ENCODE measurements around the gene WT1.
"Not testable (repeated sequence)": the region's sequence is repeated elsewhere in the genome, so short reads cannot be mapped to it uniquely, and the experiment has no call there.

Gene WT1

DNA sequence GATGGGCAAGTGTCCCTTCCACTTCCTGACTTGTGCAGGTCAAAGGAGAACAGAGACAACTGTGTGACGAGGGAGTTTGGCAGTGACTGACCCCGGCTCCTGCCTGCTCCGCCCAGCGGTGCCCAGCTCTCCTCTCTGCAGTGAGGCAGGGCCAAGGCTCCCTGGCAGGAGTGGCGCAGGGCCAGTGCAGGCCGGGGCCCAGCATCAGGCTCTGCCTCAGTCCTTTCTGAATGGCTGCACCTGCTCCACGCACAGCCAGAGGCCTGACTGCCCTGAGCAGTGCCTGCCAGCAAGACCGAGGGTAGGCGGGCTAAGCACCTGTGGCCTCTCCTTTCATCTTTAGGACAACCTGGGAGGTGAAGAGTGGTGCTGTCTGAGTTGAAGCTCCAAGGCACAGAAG, 54.2 kb downstream of the WT1 start:
- Histone ChIP-seq H3K36me3 (ENCODE audit: insufficient read depth, low read length) (no peaks in the 10 kb centered on the region), H3K27ac (no peak overlapping the region), H3K9ac (ENCODE audit: insufficient read length) (no peak overlapping the region), H3K4me3 (no peak overlapping the region), H3K9me3 (ENCODE audit: low read depth, low read length) (no peaks in the 10 kb centered on the region)
- no peak for DNase-seq (ENCODE audit: low read depth, low spot score)
- TF ChIP-seq FOXP2 (optimal IDR thresholded peaks at IDR 0.05; ENCODE audit: control extremely low read depth, extremely low read length, insufficient read depth) (no peak), EZH2 (IDR thresholded peaks at IDR 0.05) (no peak), POLR2AphosphoS5 (IDR thresholded peaks at IDR 0.05; ENCODE audit: borderline replicate concordance, low read depth, low read length) (no peak)

DNA sequence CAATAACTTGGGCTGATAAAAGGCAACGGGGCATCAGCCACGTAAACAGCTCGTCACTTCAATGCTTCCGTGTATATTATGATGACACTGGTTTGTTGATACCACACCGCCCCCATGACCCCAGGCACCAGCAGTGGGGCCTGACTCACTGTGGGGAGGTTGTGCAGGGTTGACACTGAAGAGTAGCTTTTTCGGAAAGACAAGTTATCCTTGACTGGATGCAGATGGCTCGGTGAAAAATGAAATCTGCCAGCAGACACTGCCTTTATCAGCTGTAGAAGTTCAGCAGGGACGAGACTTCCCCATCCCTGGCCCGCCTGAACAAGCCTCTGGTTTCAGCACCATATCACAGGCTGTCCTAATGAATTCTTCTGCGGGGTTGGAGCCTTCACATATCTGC, 55.6 kb downstream of the WT1 start:
- TF ChIP-seq FOXP2 (optimal IDR thresholded peaks at IDR 0.05; ENCODE audit: control extremely low read depth, extremely low read length, insufficient read depth) (no peak), EZH2 (IDR thresholded peaks at IDR 0.05) (no peak), POLR2AphosphoS5 (IDR thresholded peaks at IDR 0.05; ENCODE audit: borderline replicate concordance, low read depth, low read length) (no peak)
- DNase-seq (ENCODE audit: low read depth, low spot score) = no peak
- no peak overlapping the region for H3K27ac ChIP-seq
- H3K9me3 ChIP-seq (ENCODE audit: low read depth, low read length) = no peaks in the 10 kb centered on the region
- H3K4me3 ChIP-seq = no peak overlapping the region
- H3K9ac ChIP-seq (ENCODE audit: insufficient read length) = no peak overlapping the region
- H3K36me3 ChIP-seq (ENCODE audit: insufficient read depth, low read length) = no peaks in the 10 kb centered on the region

DNA sequence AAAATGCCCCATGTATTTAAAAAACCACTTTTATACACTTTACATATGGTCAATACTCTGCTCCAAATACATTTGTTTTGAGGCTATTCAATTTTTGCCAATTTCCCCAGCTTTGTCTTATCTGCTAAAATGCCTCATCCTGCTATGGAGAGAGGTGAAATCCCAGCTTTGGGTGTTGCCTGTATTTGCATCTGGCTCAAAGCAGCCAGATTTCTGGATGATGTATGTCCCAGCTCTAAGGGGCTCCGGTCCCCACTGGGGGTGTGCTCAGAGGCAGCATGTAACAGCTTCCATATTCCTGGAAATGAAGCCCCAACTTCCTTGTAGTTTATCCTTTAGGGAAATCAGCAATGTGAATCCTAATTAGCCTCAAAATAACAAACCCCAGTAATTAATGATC, 59.5 kb downstream of the WT1 start:
- H3K4me3 ChIP-seq = no peak overlapping the region
- H3K9ac ChIP-seq (ENCODE audit: insufficient read length) = no peak overlapping the region
- DNase-seq (ENCODE audit: low read depth, low spot score) = no peak
- H3K36me3 ChIP-seq (ENCODE audit: insufficient read depth, low read length) = no peaks in the 10 kb centered on the region
- TF ChIP-seq POLR2AphosphoS5 (IDR thresholded peaks at IDR 0.05; ENCODE audit: borderline replicate concordance, low read depth, low read length) = no peak
- H3K9me3 ChIP-seq (ENCODE audit: low read depth, low read length) = no peaks in the 10 kb centered on the region
- no peak overlapping the region for H3K27ac ChIP-seq

DNA sequence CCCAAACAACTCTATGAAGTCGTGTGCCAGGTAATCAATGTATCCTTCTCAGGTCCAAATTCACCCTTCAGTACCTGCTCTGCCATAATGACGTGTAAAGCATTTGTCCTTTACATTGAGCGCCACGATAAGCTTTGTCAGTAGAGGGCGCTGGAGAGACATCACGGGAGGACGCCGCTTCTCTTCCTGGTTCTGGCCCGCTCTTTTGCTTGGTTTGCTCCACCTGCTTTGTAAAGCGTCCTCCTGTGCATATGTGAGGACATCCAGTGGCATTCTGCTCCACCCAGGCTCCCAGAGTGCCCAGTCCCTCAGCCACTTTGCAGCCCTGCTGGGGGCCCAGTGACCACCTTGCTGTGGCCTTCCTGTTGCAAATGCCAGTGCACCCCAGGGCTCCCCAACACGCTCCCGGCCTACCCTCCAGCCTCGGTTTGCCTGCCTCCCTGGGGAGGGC, 61.1 kb downstream of the WT1 start:
- Histone ChIP-seq H3K36me3 (ENCODE audit: insufficient read depth, low read length) (no peaks in the 10 kb centered on the region), H3K27ac (no peak overlapping the region), H3K4me3 (no peak overlapping the region), H3K9me3 (ENCODE audit: low read depth, low read length) (no peaks in the 10 kb centered on the region), H3K9ac (ENCODE audit: insufficient read length) (no peak overlapping the region)
- no peak for DNase-seq (ENCODE audit: low read depth, low spot score)
- TF ChIP-seq EZH2 (IDR thresholded peaks at IDR 0.05) = no peak
- TF ChIP-seq POLR2AphosphoS5 (IDR thresholded peaks at IDR 0.05; ENCODE audit: borderline replicate concordance, low read depth, low read length) = no peak
- no peak for TF ChIP-seq FOXP2 (optimal IDR thresholded peaks at IDR 0.05; ENCODE audit: control extremely low read depth, extremely low read length, insufficient read depth)

DNA sequence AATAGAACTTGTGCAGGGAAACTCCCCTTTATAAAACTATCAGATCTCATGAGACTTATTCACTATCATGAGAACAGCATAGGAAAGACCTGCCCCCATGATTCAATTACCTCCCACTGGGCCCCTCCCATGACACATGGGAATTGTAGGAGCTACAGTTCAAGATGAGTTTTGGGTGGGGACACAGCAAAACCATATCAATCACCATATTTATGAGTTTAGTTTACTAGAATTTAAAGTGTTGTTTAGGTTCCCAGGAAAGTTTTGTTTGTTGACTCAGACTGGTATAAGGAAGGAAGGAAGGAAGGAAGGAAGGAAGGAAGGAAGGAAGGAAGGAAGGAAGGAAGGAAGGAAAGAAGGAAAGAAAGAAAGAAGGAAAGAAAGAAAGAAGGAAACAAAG, 65.4 kb downstream of the WT1 start:
- H3K27ac ChIP-seq; H3K9me3 ChIP-seq (ENCODE audit: low read depth, low read length); H3K36me3 ChIP-seq (ENCODE audit: insufficient read depth, low read length); H3K9ac ChIP-seq (ENCODE audit: insufficient read length); DNase-seq (ENCODE audit: low read depth, low spot score); H3K4me3 ChIP-seq: not testable (repeated sequence)

DNA sequence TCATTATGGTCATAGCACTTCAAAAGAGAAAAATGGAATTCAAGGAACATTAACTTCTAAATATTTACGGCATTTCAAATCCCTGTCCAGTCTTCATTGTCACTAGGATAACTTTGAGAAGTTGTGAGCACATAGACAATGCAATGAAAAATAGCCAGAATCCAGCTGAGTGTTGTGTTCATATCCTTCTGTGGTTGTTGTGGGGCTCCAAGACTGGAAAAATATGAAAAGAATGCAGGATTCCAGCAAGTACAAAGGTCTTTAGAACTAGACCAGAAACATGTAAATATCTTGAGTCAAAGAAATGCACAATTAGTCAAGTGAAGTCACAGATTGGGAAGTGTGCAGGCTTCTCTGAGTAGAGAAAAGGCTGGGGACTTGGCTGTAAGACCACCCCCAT, 68.7 kb downstream of the WT1 start:
- no peak for DNase-seq (ENCODE audit: low read depth, low spot score)
- Histone ChIP-seq H3K4me3 (no peak overlapping the region), H3K36me3 (ENCODE audit: insufficient read depth, low read length) (no peaks in the 10 kb centered on the region), H3K9me3 (ENCODE audit: low read depth, low read length) (no peaks in the 10 kb centered on the region), H3K9ac (ENCODE audit: insufficient read length) (no peak overlapping the region), H3K27ac (no peak overlapping the region)
- TF ChIP-seq EZH2 (IDR thresholded peaks at IDR 0.05) (no peak), FOXP2 (optimal IDR thresholded peaks at IDR 0.05; ENCODE audit: control extremely low read depth, extremely low read length, insufficient read depth) (no peak), POLR2AphosphoS5 (IDR thresholded peaks at IDR 0.05; ENCODE audit: borderline replicate concordance, low read depth, low read length) (no peak)

DNA sequence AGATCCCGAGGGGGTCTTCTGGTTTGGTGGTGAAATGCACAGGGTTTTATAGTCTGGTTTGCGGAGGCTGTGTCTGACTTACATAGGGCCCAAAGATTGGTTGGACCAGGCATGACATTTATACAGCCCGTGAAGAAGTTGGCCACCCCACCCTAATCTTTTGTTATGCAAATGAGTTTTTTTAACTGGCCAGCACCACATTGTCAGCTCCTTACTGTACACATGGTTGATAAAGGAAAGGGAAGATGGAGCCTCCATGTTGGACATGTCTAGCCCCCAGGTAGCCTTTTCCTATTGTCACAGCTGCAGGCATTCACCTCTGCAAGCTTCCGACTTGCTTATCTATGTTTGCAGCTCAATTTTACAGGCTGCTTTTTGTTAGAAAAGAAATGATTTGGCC, 70.1 kb downstream of the WT1 start:
- H3K4me3 ChIP-seq = no peak overlapping the region
- H3K9me3 ChIP-seq (ENCODE audit: low read depth, low read length) = no peaks in the 10 kb centered on the region
- DNase-seq (ENCODE audit: low read depth, low spot score) = no peak
- TF ChIP-seq POLR2AphosphoS5 (IDR thresholded peaks at IDR 0.05; ENCODE audit: borderline replicate concordance, low read depth, low read length) = no peak
- TF ChIP-seq EZH2 (IDR thresholded peaks at IDR 0.05) = no peak
- no peak for TF ChIP-seq FOXP2 (optimal IDR thresholded peaks at IDR 0.05; ENCODE audit: control extremely low read depth, extremely low read length, insufficient read depth)
- H3K27ac ChIP-seq = no peak overlapping the region
- no peaks in the 10 kb centered on the region for H3K36me3 ChIP-seq (ENCODE audit: insufficient read depth, low read length)
- no peak overlapping the region for H3K9ac ChIP-seq (ENCODE audit: insufficient read length)

DNA sequence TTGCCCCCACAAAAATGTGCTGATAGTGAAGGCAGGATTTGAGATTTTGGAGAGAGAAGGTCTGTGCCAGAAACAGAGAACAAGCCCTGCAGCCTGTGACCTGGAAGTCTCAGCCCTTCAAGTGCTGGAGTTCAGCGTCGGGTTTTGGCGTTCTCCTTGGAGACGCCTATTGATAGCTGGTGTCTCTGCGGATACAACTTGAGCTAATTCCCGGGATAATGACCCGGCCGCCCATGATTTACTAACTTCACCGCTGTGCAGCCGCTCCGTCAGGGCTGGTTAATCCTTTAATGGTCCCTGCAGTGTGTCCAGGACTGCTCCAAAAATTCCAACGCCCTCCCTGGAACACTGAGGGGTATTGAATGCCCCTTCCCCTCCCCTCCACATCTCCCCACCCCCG, 76.6 kb downstream of the WT1 start:
- DNase-seq (ENCODE audit: low read depth, low spot score) = no peak
- no peak overlapping the region for H3K9ac ChIP-seq (ENCODE audit: insufficient read length)
- no peaks in the 10 kb centered on the region for H3K36me3 ChIP-seq (ENCODE audit: insufficient read depth, low read length)
- H3K27ac ChIP-seq = no peak overlapping the region
- H3K4me3 ChIP-seq = no peak overlapping the region
- no peaks in the 10 kb centered on the region for H3K9me3 ChIP-seq (ENCODE audit: low read depth, low read length)
- no peak for TF ChIP-seq EZH2 (IDR thresholded peaks at IDR 0.05)
- no peak for TF ChIP-seq FOXP2 (optimal IDR thresholded peaks at IDR 0.05; ENCODE audit: control extremely low read depth, extremely low read length, insufficient read depth)
- TF ChIP-seq POLR2AphosphoS5 (IDR thresholded peaks at IDR 0.05; ENCODE audit: borderline replicate concordance, low read depth, low read length) = no peak

DNA sequence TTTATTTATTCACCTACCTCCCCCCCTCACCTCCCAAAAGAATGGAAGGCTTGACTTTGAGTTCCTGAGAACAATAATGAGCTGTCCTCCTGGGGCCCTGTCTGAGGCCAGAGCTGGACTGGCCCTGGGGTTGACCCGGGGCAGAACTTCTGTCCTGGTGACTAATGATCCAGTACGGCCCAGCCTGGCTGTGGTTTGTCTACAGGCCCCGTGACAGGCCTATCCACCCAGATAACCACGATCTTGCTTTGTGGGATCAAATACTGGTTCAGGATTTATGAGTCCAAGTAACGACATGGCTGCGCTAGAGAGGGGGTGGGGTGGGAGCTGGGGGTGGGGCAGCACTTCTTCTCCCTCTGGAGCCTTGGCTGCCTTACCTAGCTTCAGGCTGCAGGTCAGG, 81.5 kb downstream of the WT1 start:
- Histone ChIP-seq H3K27ac (no peak overlapping the region), H3K9me3 (ENCODE audit: low read depth, low read length) (no peaks in the 10 kb centered on the region), H3K9ac (ENCODE audit: insufficient read length) (no peak overlapping the region), H3K36me3 (ENCODE audit: insufficient read depth, low read length) (no peaks in the 10 kb centered on the region), H3K4me3 (no peak overlapping the region)
- no peak for DNase-seq (ENCODE audit: low read depth, low spot score)
- no peak for TF ChIP-seq FOXP2 (optimal IDR thresholded peaks at IDR 0.05; ENCODE audit: control extremely low read depth, extremely low read length, insufficient read depth)
- no peak for TF ChIP-seq EZH2 (IDR thresholded peaks at IDR 0.05)
- TF ChIP-seq POLR2AphosphoS5 (IDR thresholded peaks at IDR 0.05; ENCODE audit: borderline replicate concordance, low read depth, low read length) = no peak
